ENCODE data around the gene MAPK14. TPM values are rescaled to one million over a fixed set of nuclear protein-coding genes. Genes with fewer than 3 reads are reported as not detected.
A peak's percentile ranks its signal among the peaks of the same experiment; 100 is the strongest.
"Not testable (repeated sequence)": the region's sequence is repeated elsewhere in the genome, so short reads cannot be mapped to it uniquely, and the experiment has no call there.

Gene MAPK14
- total RNA-seq, 1 experiment from 2014 or later, result 52.7 TPM

DNA sequence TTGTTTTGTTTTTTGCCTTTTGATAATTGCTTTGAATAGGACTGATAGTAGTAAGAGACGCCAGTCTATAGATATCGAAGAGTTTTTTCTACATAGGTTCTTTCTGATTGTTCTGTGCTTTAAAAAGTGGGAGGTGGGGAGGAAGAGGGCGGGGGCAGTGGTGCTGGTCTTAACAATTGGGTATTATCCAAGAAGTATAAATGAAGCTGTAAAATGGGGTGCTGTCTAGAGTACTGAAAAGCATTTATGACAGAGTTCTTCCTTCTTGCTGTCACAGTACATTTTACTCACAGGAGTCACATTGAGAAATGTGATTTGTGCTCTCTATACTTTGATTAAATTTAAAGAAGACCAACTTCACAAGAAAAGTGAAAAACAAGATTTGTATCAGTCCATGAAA lies 41.0 kb downstream of the MAPK14 start:
- no peak for DNase-seq (ENCODE audit: low read depth)

DNA sequence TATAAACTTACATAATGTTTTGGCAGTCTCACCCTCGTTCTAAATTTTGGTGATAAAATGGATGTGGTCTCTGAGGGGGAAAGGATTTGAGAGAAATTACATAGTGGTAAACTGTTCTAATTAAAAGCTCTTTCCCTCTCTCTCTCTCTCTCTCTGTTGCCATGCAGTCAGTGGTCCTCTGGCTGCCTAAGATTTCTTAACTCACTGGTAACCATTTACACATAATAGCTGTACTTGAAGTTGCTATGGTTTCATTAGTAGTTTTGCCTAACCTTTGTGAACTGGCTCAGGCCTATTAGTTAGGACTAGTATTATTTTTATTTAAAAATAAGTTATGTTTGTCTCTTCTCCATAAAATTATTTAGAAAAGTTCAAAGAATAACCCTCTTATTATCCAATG lies 42.0 kb downstream of the MAPK14 start:
- DNase-seq (ENCODE audit: low read depth), result no peak

DNA sequence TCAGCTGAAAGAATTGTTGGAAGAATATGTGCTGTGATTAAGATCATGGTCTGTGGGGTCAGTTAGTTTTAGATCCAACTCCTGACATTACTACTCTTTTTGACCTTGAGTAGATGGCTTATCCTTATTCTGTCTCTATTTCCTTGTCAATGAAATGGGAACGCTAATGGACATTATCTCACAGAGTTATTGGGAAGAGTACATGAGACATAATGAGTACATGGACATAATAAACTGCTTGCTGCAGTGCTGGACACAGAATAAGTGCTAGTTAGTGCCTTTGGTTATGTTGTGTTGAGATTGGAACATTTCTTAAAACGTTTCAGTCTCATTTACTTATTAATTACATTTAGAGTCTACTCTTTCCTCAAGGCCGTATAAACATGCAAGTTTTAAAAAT lies 42.6 kb downstream of the MAPK14 start:
- DNase-seq (ENCODE audit: low read depth), result no peak

DNA sequence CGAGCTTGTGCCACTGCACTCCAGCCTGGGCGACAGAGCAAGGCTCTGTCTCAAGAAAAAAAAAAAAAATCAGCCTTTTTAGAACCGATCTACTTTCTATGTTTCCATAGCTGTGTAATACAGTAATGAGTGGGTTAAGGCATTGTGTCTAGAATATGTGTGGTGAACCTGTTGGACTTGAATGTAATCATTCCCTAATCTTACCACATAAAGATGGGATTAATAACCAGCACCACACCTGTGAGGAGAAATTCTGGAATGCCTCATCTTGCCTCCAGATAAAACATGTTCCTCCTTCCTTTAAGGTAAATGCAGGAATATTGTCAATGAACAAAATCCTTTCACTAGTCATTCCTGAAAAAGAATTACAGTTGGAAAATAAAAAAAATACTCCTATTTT lies 43.7 kb downstream of the MAPK14 start:
- no peak for DNase-seq (ENCODE audit: low read depth)

DNA sequence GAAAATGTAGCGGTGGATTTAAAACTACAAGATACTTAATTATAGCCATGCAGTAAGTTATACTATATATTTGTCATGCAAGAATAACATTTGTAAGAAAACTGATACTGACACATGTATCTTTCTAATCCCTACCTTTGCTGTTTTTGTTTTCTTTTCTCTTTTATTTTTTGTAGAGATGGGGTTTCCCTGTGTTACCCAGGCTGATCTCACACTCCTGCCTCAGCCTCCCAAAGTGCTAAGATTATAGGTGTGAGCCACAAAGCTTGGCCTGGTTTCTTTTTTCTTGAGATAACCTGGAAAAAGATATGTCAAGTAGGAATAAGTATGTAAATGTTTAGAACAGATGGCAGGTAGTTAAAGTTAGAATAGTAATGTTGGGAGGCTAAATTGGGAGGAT lies 44.1 kb downstream of the MAPK14 start:
- no peak for DNase-seq (ENCODE audit: low read depth)

DNA sequence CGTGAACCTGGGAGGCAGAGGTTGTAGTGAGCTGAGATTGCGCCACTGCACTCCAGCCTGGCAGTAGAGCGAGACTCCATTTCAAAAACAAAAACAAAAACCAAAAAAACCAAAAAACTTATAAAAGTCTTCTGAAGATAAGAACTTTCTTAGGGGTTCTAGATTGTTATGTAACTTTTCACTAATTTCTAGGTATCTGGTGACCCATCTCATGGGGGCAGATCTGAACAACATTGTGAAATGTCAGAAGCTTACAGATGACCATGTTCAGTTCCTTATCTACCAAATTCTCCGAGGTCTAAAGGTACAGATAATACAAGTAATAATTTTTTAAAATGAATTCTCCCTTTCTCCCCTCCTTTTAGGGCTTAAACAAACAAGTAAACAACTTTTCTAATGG lies 45.1 kb downstream of the MAPK14 start:
- DNase-seq (ENCODE audit: low read depth), result no peak

DNA sequence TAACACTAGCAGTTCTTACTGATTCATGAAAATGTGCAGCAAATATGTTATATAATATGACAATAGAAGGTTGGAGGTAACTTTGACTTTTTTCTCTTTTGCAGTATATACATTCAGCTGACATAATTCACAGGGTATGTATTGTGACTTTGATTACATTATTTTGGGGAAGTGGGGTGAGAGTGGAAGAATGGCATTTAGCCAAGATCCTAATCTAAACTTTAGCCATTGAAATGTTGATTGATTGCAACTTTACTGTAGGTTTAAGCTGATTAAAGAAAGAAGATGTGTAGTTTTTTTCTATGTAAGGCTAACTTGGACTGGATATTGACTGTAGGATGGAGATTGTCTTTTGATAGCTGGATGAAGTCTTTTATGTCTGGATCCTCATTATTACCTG lies 46.0 kb downstream of the MAPK14 start:
- DNase-seq (ENCODE audit: low read depth), result no peak

DNA sequence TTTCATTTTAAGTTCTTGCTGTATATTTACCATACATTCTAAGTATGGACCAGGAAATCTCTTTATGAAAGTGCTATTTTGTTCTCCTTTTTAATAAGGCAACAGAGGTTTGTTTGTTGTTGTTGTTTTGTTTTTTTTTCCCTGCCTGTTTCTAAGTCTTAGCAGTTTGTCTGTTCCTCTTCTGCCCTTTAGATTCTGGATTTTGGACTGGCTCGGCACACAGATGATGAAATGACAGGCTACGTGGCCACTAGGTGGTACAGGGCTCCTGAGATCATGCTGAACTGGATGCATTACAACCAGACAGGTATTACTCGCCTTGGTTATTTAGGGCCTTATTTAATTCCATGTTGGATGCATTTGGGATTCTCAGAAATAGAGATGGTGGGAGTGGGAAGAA lies 48.0 kb downstream of the MAPK14 start:
- no peak for DNase-seq (ENCODE audit: low read depth)

DNA sequence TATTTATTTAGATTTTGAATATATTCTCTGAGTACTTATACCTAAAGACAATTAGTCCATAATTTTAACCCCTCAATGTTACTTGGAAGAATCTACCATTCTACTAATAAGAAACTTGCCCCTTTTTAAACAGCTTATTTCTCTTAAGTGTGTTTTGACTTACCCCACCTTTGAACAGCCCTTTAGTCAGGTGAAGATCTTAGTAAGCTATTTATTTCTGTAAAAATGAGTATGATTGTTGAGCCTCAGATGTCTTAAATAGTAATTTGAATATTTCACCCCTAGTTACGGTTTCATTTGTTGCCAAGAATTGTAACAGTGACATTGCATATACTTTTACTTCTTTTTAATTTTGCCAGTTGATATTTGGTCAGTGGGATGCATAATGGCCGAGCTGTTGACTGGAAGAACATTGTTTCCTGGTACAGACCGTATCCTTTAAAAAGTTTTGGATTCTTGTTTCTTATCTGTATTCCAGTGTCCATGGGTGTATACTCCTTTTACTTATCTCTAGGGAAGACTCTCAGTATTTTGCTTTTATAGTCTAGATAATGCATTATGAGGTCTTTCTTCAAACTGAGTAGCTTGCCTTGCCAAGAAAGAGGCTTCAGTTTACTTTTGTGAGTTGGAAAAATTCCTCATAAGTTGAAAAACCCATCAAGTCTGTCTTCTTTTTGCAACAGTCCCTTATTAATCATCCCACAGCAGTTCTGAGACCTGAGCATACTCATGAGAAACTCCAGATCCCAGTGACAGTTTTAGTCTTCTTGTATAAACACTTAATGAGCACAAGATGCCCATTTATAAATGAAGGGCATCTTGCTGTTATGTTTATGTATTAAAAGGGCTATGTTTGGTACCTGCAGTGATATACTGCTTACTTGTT lies 48.8 kb downstream of the MAPK14 start:
- no peak for DNase-seq (ENCODE audit: low read depth)

DNA sequence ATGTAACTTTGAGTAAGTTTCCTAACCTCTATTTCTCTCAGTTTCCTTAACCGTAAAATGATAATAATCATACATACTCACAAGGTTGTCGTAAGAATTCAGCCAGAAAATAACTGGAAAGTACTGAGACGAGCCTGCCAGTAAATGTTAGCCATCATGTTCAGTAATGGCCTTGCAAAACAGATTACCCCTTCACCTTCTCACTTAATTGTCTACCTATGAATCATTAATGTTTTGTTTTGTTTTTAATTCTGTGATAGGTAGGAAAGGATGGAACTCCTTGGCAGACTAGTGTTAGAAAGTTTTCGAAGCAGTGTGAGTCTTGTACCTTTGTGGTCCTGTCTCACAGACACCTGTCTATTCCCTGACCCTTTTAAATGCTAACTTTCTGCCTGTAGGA lies 50.6 kb downstream of the MAPK14 start:
- DNase-seq (ENCODE audit: low read depth), result no peak

DNA sequence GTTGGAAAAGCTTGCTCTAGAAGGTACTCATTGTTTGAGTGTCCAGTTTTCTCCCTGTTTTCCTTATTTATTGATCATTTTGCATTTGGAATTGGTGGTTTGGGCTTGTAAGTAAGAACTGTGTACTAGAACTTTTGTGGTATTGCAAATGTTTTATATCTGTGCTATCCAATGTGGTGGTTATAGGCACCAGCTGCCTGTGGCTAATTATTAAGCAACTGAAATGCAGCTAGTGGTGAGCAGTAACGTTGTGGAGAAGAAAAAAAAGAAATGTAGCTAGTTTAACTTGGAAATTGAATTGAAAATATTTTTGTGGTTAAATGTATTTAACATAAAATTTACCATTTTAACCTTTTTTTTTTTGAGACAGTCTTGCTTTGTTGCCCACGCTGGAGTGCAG lies 52.0 kb downstream of the MAPK14 start:
- no peak for DNase-seq (ENCODE audit: low read depth)

DNA sequence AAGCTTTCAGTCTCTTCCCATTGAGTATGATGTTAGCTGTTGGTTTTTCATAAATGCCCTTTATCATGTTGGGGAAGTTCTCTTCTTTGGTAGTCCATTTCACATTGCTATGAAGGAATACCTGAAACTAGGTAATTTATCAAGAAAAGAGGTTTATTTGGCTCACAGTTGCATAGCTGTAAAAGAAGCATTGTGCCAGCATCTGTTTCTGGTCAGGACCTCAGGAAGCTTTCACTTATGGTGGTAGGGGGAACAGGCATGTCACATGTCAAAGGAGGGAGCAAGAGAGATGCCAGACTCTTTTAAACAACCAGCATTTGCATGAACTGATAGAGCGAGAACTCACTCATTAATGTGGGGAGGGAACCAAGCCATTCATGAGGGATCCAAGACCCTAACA lies 54.7 kb downstream of the MAPK14 start:
- DNase-seq (ENCODE audit: low read depth), result no peak

DNA sequence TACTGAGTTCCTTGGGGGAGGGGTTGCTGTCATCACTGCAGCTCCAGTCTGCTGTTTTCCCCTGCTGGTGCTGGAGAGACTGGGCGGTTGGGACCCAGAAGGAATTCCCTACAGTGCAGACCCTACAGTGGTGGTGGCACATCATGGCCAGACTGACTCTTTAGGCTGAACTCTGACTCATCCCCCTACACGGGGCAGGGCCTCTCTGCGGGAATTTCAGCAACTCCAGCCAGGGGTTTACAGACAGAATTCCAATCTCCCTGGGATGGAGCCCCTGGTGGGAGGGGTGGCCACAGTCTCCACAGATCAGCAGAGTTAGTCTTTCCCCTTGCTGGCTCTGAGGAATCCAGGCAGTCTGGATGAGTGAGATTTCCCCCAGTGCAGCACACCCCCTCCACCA lies 55.8 kb downstream of the MAPK14 start:
- DNase-seq (ENCODE audit: low read depth), result no peak

DNA sequence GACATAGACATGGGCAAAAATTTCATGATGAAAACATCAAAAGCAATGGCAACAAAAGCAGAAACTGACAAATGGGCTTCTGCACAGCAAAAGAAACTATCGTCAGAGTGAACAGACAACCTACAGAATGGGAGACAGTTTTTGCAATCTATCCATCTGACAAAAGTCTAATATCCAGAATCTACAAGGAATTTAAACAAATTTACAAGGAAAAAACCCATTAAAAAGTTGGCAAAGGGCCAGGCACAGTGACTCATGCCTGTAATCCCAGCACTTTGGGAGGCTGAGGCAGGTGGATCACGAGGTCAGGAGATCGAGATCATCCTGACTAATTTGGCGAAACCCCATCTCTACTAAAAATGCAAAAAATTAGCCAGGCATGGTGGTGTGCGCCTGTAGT lies 60.6 kb downstream of the MAPK14 start:
- not testable (repeated sequence) for DNase-seq (ENCODE audit: low read depth)

DNA sequence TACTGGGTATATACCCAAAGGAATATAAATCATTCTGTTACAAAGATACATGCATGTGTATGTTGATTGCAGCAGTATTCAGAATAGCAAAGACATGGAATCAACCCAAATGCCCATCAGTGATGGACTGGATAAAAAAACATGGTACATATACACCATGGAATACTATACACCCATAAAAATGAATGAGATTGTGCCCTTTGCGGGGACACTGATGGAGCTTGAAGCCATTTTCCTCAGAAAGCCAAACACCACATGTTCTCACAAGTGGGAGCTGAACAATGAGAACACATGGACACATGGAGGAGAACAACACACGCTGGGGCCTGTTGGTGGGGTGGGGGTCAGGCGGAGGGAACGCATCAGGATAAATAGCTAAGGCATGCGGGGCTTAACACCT lies 61.4 kb downstream of the MAPK14 start:
- no peak for DNase-seq (ENCODE audit: low read depth)

DNA sequence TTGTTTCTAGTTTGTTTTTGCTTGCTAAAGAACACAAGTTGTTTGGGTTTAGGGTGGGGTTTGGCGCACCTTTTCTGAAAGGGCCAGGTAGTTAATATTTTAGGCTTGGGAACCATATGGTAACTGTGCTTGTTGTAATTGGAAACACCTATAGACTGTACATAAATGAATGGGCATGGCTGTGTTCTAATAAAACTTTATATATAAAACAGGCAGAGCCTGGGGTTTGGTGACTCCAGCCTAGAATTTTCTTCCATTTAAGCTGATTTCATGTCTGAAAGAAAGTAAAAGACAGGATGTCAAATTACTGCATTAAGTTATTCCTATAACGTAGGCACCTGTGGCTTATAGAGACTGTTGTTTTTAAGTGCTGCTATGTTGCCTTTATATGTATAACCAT lies 66.6 kb downstream of the MAPK14 start:
- no peak for DNase-seq (ENCODE audit: low read depth)

DNA sequence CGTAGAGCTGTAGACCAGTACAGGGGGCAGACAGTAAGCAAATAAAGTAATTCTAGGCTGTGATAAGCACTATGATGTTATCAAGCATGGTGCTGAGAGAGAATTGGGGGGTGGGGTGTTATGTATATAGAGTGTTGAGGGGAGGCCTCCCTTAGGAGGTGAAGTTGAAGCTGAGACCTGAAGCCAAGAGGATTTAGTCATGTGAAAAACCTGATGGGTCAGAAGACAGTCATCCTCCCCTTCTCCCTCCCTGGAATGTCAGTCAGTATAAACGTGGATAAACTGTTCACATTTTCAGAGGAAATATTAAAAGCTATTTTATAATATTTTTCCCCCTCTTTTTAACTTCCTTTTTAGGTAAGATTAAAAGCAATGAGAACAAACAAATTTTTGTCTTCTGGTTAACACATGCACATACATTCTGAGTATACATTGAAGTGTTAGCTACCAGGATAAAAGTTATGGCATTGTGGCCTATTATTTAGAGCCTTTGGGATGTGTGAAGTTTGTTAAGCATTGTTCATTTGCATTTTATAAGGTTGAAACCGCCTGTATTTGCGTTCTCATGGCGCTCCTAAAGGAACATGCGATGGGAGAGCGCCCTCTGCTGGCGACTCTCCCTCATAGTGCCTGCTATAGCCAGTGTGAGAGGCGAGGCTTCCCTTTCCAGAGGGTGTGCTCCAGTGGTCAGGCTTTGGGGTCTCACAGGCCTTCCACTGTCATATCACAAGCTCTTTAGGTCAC lies 67.3 kb downstream of the MAPK14 start:
- peak; percentile 82 for DNase-seq (ENCODE audit: low read depth)

DNA sequence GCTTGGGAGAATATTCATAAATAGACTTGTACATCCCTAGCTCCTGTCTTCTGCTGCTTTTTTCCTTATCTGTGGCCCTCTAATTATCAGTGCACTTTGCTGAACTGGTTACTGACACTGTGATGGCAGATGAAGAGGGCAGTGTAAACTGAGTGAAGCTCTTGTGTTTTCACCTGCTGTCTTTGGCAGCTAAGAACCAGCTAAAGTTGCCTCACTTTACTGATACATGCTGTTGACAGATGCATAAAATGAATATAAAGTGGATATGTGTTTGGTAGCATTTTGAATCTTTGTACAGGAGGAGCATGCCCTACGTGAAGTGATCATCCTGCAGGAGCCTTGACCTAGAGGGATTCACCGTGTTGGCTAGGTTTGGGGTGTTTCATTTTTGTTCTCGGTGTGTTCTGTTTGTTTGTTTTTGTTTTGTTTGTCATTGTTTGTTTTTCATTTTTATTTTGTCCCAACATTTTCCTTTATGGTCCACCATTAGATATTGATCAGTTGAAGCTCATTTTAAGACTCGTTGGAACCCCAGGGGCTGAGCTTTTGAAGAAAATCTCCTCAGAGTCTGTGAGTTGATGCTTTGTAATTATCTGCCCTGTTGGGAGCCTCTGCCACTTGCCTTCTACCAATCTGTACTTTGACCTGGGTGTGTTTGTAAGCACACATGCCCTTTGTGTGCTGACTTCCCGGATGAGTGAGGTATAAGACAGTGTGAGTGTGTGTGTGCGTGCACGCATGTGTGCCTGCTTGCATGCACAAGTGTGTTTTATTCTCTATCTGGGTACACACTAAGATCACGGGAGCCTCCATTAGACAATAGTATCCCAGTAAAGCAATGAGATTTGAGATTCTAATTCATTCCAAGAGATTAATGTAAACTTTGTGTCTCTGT lies 68.1 kb downstream of the MAPK14 start:
- no peak for DNase-seq (ENCODE audit: low read depth)

DNA sequence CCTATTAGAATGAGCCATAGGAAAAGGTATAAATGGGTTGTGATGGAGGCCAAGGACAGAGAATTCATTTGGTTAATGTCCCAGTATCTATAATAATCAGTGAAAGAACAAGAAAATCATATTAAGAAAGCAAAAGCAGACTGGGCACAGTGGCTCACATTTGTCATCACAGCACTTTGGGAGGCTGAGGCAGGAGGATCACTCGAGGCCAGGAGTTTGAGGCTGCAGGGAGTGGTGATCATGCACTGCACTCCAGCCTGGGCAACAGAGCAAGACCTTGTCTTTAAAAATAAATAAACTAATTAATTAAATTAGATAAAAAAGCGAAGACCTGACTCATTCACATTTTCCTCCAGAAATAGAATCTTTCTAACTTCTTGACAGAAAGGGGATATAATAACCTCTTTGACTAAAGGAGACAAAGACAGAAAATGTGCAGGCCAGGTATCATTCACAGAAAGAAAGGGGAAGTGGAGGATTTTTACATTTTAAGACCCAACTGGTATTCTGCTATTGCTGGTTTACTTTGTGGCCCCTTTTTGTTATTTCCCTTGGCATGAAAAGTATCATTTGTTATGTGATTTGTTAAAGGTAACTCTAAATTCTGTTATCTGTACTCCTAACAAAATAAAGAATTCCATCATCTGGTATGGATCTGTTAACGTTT lies 70.8 kb downstream of the MAPK14 start:
- DNase-seq (ENCODE audit: low read depth), result no peak

DNA sequence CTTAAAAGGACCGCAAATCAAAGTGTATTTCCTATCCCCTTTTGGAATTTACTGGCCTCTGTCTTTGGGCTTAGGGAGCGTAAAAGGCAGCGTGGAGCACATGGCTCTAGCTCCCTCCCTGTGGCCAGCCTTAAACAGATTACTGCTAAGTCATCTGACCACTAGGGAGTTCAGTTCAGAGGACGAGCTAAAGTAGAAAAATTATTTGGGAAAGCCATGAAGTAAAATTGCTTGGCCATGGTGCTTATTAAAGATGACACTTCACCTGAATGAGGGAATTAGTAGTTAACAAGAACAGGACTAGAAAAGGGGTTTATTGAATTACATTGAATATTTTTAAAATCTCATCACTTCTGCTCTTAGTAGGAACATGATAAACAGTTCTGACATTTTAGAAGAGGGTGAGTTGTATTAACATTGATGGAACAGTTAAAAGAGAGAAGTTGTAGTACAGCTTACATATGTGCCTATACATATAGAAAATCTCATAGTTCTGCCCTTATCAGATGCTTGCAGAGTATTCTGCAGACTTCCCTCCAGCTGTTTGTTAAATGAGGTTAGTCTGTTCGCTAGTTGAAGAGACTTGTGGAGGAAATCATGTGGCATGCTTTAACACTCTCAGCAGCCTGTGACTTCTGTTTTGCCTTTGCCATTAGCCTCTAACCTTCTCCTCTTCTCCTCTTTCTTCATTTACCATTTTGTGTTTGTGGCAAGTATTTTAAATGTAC lies 71.5 kb downstream of the MAPK14 start:
- DNase-seq (ENCODE audit: low read depth), result no peak

DNA sequence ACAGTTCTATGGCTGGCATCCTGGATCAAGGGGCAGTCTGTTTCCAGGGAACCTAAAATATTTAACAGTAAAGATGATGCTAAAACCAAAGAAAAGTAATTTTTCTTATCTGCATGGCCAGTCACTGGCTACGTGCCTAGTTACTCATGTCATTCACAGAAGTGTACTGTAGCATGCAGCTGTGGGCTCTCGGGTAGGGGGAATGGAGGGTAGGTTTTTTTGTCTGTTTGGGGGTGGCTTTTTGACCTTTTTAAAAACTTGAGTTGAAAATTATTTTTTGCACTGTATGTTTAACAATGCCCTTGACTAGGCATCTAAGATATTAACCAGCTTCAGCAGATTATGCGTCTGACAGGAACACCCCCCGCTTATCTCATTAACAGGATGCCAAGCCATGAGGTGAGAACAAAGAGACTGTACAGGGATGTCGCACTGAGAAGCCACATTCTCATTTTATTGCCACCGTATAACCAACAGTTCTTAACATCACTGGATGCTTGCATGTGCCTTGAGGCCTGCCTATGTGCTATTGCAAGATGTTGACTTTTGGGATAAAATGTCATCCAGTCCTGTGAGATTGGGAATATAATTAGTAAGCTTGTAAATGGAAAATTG lies 72.4 kb downstream of the MAPK14 start:
- no peak for DNase-seq (ENCODE audit: low read depth)
